ENCODE measurements around the gene HDHD5. TPM values are rescaled to one million over a fixed set of nuclear protein-coding genes. Genes with fewer than 3 reads are reported as not detected.

Gene HDHD5
- total and polyA plus RNA-seq, 10 of the 15 experiments (the other 5 are each of a cell fraction or from before 2014, with no cell fraction given) = 1.7 to 68.0 (median 49.9) TPM

DNA sequence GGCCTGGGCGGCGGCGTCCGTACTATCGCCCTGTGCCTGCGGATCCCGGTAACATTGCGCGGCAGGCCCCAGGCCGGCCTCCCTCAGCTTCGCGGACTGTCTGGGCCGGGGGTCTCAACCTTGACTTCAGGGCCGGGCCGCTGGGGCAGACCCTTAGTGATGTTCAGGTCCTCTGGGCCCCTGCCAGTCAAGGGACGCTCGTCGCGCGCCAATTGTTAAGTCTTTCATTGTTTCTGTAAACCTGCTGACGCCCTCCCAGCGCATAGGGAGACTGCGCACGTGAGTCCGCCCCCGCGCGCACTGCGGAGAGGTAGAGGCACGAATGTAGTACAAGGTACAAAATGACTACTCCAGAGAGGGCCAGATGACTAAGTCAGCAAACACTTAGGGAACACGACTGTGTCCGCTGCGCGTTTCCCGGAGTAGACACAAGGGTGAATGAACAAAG, 451 bp upstream of the HDHD5 start (continued):
- TF ChIP-seq, protein P1, sequence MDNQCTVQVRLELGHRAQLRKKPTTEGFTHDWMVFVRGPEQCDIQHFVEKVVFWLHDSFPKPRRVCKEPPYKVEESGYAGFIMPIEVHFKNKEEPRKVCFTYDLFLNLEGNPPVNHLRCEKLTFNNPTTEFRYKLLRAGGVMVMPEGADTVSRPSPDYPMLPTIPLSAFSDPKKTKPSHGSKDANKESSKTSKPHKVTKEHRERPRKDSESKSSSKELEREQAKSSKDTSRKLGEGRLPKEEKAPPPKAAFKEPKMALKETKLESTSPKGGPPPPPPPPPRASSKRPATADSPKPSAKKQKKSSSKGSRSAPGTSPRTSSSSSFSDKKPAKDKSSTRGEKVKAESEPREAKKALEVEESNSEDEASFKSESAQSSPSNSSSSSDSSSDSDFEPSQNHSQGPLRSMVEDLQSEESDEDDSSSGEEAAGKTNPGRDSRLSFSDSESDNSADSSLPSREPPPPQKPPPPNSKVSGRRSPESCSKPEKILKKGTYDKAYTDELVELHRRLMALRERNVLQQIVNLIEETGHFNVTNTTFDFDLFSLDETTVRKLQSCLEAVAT (IDR thresholded peaks at IDR 0.05) = peak; percentile 93
- TF ChIP-seq SUZ12 (IDR thresholded peaks at IDR 0.05; ENCODE audit: unreplicated experiment) (no peak), EGR1 (IDR thresholded peaks at IDR 0.05; ENCODE audit: borderline replicate concordance in 1 of 2, low read depth in 2 of 2, low read length in 2 of 2) (peak; percentile 55 to 94)

DNA sequence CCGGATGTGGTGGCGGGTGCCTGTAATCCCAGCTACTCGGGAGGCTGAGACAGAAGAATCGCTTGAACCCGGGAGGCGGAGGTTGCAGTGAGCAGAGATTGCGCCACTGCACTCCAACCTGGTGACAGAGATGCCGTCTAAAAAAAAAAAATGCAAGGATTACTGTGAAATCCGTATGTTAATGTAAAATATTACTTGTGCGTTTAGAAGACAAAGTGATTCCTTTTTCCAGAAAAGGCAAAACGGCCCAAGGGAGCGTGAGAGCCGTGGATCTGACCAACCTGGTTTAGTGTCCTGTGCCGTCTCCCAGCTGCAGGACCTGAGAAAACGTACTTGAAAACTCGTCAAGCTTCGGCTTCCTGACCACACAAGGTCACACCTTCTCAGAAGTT, 905 bp downstream of the HDHD5 start:
- POLR2A ChIA-PET = interaction anchor here (1.2 kb wide), 1 partner anchor 13 kb away, joined by 3 read pairs; no protein-coding TSS in a partner anchor

More for the DNA sequence above, 905 bp downstream of the HDHD5 start:
- ChIA-PET RAD21 (ENCODE audit: unreplicated experiment) (interaction anchor here (1.9 kb wide), 1 partner anchor 344 kb away, joined by 7 read pairs; no protein-coding TSS in a partner anchor), SMC1A (ENCODE audit: uncharacterized antibody, unreplicated experiment) (interaction anchor here (0.9 to 1.6 kb wide), 5 partner anchors 10 to 343 kb away, joined by 3 to 10 read pairs (median 3); no protein-coding TSS in a partner anchor), CTCF (interaction anchor here (0.6 to 8.1 kb wide), 4 partner anchors 9 to 343 kb away, joined by 3 to 72 read pairs (median 4); no protein-coding TSS in a partner anchor)
- no peak for FAIRE-seq
- BruUV-seq (replicated peaks) = no TSS peak
- Histone ChIP-seq H3K4me2 (ENCODE audit: control insufficient read depth, insufficient read depth) (peak overlapping the region; percentile 58), H4K20me1 (ENCODE audit: control insufficient read depth, insufficient read depth) (no peaks in the 10 kb centered on the region; the same call in 1 of the 2 replicates), H3K36me3 (ENCODE audit: control insufficient read depth in 2 of 2, insufficient read depth in 2 of 2, low read length in 1 of 2) (no peaks in the 10 kb centered on the region), H3K9ac (ENCODE audit: control insufficient read depth, insufficient read depth, low read length) (peak overlapping the region; percentile 76), H2AFZ (ENCODE audit: control insufficient read depth, low read depth, low read length) (peak overlapping the region; percentile 89), H3K79me2 (ENCODE audit: control insufficient read depth, insufficient read depth, low read length) (peaks cover 24% of the 10 kb centered on the region), H3K27ac (ENCODE audit: control insufficient read depth, insufficient read depth) (peak overlapping the region; percentile 61; the same call in 1 of the 2 replicates), H3K4me1 (ENCODE audit: control insufficient read depth, insufficient read depth, low read length) (peaks cover 3% of the 10 kb centered on the region; the same call in 1 of the 2 replicates), H3K27me3 (replicated peaks in 1 of 2; ENCODE audit: control insufficient read depth in 2 of 2, insufficient read depth in 2 of 2, low read length in 1 of 2) (no peaks in the 10 kb centered on the region), H3K9me3 (replicated peaks; ENCODE audit: control insufficient read depth, insufficient read depth, low read length) (no peaks in the 10 kb centered on the region), H3K4me3 (peak overlapping the region; percentile 79)
- intact Hi-C loops (cut with micrococcal nuclease; ENCODE audit: unreplicated experiment) (loop anchor here (10.0 kb wide), 1 partner anchor 333 kb away; the partner anchor contains the start of gene XKR3), in situ Hi-C loops (cut with MboI) (no loop called here)
- TF ChIP-seq, protein P1 (IDR thresholded peaks at IDR 0.05) = peak; percentile 68; the same call in 1 of the 2 replicates
- no peak for TF ChIP-seq STAT3 (IDR thresholded peaks at IDR 0.05; ENCODE audit: low read depth, low read length)
- WGBS (ENCODE audit: insufficient coverage, insufficient replicate concordance, low lambda C conversion rate, missing lambda C conversion rate) = 45% methylated on average over 17 of the region's 17 CpGs
- no peak for ATAC-seq
- DNase-seq (ENCODE audit: low read depth, low spot score) = no peak
